Esophagus (tissue), 2 donors: ENCODE measurements around the gene IKZF2. TPM values are rescaled to one million over a fixed set of nuclear protein-coding genes. Genes with fewer than 3 reads are reported as not detected.

Experiments
- H3K27ac ChIP-seq, 2 donors: one replicate each; pipeline ENCODE4 v1.5.1; 2013; ENCODE audit warnings: low read depth in 2 of 2, mild to moderate bottlenecking in 2 of 2, inconsistent platforms in 1 of 2, low read length in 1 of 2, moderate library complexity in 1 of 2
- H3K27me3 ChIP-seq, 2 donors: one replicate each; pipeline ENCODE4 v1.6.1; 2013; ENCODE audit warnings: low read length in 2 of 2, control low read depth in 1 of 2, mild to moderate bottlenecking in 1 of 2; ENCODE audit not compliant: insufficient read depth in 2 of 2, control insufficient read depth in 1 of 2
- H3K36me3 ChIP-seq, 2 donors: one replicate each; pipeline ENCODE4 v1.6.1; 2013; ENCODE audit warnings: low read length in 1 of 2; ENCODE audit not compliant: control insufficient read depth in 2 of 2, insufficient read depth in 2 of 2
- H3K4me1 ChIP-seq, 2 donors: one replicate each; pipeline ENCODE4 v1.6.1; 2013; ENCODE audit warnings: low read length in 1 of 2; ENCODE audit not compliant: control insufficient read depth in 2 of 2, insufficient read depth in 2 of 2
- H3K4me3 ChIP-seq, 2 donors: one replicate each; pipeline ENCODE4 v1.5.1; 2013; ENCODE audit warnings: low read length in 2 of 2, mild to moderate bottlenecking in 2 of 2, low read depth in 1 of 2, moderate library complexity in 1 of 2
- H3K9me3 ChIP-seq, 2 donors: one replicate each; pipeline ENCODE4 v1.6.1; 2013; ENCODE audit warnings: mild to moderate bottlenecking in 2 of 2, low read depth in 1 of 2, low read length in 1 of 2, moderate library complexity in 1 of 2; ENCODE audit not compliant: control insufficient read depth in 2 of 2, insufficient read depth in 1 of 2
- whole genome bisulfite sequencing, 2 donors: extraction: QIAGEN DNeasy Blood & Tissue Kit; methylation state at CpG; one replicate each; pipeline ENCODE4 v1.1.7; 2013; 5-methylcytosine and 5-hydroxymethylcytosine counted together
- polyA plus RNA-seq, 2 donors: library from polyadenylated mRNA; stranded (reverse); fragments of 200-250 nt; gene quantifications; one replicate each; pipeline ENCODE4 v1.2.3, GENCODE V29; 2013
- donor health status: healthy with polysubstance abuse.
- donor health status: Bipolar disorder and iron deficiency.

IKZF2 gene
- polyA plus RNA-seq, 2 donors: 11.3 to 11.5 TPM

GRCh38 chr2:213105212-213105611, 46.2 kb downstream of the IKZF2 start:
- no peaks in the 10 kb centered on the region for H3K9me3 ChIP-seq
- H3K27ac ChIP-seq: no peak overlapping the region
- H3K36me3 ChIP-seq: peaks cover 0 to 3% of the 10 kb centered on the region in 2 donors
- H3K4me1 ChIP-seq: no peaks in the 10 kb centered on the region
- WGBS, 2 donors: 57 to 61% methylated on average over 3 of the region's 3 CpGs
- H3K27me3 ChIP-seq: no peaks in the 10 kb centered on the region
- no peak overlapping the region for H3K4me3 ChIP-seq

DNA sequence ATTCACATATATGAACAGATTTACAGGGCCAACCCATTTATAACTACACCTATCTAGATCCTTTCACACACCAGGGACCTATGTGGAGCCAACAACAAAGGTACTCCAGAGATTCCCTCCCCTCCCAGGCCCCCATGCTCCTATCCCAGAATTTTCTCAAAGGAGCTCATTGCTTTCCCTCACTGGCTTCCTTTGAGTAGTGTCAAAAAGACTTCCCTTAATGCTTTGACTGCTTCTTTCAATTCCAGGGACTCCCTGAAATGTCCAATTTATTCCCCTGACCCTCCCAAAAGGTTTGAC, 46.6 kb downstream of the IKZF2 start:
- Histone ChIP-seq H3K4me3 (no peak overlapping the region), H3K9me3 (no peaks in the 10 kb centered on the region), H3K4me1 (no peaks in the 10 kb centered on the region), H3K27ac (no peak overlapping the region), H3K27me3 (no peaks in the 10 kb centered on the region), H3K36me3 (peaks cover 0 to 3% of the 10 kb centered on the region in 2 donors)

- WGBS, 2 donors: 32 to 33% methylated on average over 7 of the region's 7 CpGs
- Histone ChIP-seq H3K36me3 (peaks cover 0 to 3% of the 10 kb centered on the region in 2 donors), H3K4me1 (no peaks in the 10 kb centered on the region), H3K27me3 (no peaks in the 10 kb centered on the region), H3K4me3 (no peak overlapping the region), H3K9me3 (no peaks in the 10 kb centered on the region), H3K27ac (peak overlapping the region in 1 of 2 donors; percentile 33)
Measured at GRCh38 chr2:213104092-213104902, 47.1 kb downstream of the IKZF2 start.

DNA sequence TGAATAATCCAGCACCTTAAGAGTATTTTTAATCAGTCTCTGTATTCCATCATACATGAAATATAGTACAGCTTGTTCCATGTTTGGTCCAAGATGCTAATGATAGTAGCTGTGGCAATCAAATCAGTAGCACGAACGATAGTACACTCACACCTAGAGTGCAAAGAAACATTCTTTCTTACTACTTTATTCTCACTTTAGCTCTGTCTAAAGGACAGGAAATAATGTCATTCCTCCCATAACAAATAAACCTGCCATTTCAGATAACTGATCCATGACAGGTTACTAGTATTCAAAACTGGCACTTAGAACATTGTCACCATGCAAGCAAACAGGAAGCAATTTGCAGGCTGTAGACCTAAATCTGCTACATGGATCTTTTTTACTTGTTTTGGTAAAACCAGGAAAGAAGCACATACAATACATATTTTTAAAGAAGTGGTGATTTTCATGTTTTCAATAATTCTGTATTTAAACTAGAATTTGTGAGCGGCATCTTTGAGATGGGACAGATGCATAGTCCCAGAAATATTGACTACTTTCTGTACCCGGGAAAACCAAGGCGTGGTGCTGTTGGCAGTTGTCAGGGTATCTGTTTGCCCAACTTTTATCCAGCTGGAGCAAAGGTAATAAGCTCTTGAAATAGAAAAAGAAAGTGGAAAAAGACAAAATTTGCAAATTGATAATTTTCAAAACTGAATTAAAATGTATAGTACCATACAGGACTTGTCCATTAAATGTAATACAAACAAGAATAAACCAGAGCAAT, 49.5 kb downstream of the IKZF2 start:
- Histone ChIP-seq H3K4me1 (no peaks in the 10 kb centered on the region), H3K4me3 (no peak overlapping the region), H3K27me3 (no peaks in the 10 kb centered on the region), H3K27ac (no peak overlapping the region), H3K36me3 (no peaks in the 10 kb centered on the region), H3K9me3 (no peaks in the 10 kb centered on the region)
- WGBS, 2 donors: 76 to 78% methylated on average over 5 of the region's 5 CpGs

- Histone ChIP-seq H3K9me3 (no peaks in the 10 kb centered on the region), H3K27ac (no peak overlapping the region), H3K36me3 (no peaks in the 10 kb centered on the region), H3K27me3 (no peaks in the 10 kb centered on the region), H3K4me1 (no peaks in the 10 kb centered on the region), H3K4me3 (no peak overlapping the region)
- WGBS, 2 donors: 76 to 77% methylated on average over 1 of the region's 1 CpG
Measured at GRCh38 chr2:213101109-213101508, 50.3 kb downstream of the IKZF2 start.

DNA sequence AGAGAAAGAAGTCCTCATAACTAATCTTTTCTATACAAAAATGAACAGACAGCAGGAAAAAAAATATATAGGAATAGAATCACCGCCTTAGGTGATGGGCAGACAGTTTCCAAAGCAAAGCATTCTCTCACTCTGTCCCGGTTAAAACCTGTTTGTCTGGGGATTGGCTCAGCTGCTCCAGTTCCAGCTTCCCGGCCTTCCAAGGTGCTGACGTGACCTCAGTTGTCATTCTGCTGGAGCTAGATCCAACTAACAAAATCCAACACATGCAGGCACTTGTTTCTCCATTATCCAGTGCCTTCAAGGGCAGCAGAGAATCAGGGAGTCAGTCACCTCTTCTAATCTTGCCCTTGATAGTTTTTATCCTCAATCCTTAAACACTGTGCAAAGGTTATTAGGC, 52.8 kb downstream of the IKZF2 start:
- no peaks in the 10 kb centered on the region for H3K9me3 ChIP-seq
- H3K36me3 ChIP-seq: no peaks in the 10 kb centered on the region
- no peaks in the 10 kb centered on the region for H3K4me1 ChIP-seq
- no peak overlapping the region for H3K27ac ChIP-seq
- H3K27me3 ChIP-seq: no peaks in the 10 kb centered on the region
- 43 to 47% methylated on average over 4 of the region's 4 CpGs for WGBS, 2 donors
- no peak overlapping the region for H3K4me3 ChIP-seq

- Histone ChIP-seq H3K27ac (no peak overlapping the region), H3K4me3 (no peak overlapping the region), H3K36me3 (no peaks in the 10 kb centered on the region), H3K9me3 (no peaks in the 10 kb centered on the region), H3K27me3 (no peaks in the 10 kb centered on the region), H3K4me1 (peaks cover 0 to 2% of the 10 kb centered on the region in 2 donors)
- WGBS, 2 donors: 90 to 94% methylated on average over 3 of the region's 3 CpGs
Measured at GRCh38 chr2:213091765-213092164, 59.6 kb downstream of the IKZF2 start.

DNA sequence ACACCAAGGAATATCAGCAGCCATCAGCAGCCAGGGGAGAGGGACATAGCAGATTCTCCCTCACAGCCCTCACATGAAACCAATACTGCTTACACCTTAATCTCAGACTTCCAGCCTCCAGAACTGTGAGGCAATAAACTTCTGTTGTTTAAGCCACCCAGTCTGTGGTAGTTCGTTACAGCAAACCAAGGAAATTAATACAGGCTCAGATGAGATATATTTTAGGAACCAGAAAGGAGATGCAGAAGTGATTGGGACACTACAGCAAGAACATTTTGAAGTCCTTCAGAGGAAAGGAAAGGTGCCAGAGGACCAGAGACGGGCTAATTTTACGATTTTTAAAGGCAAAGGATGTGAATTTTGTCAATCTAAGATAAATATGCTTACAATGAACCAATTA, 60.6 kb downstream of the IKZF2 start:
- H3K9me3 ChIP-seq: no peaks in the 10 kb centered on the region
- H3K27me3 ChIP-seq: no peaks in the 10 kb centered on the region
- H3K27ac ChIP-seq: no peak overlapping the region
- H3K36me3 ChIP-seq: no peaks in the 10 kb centered on the region
- 86 to 88% methylated on average over 3 of the region's 3 CpGs for WGBS, 2 donors
- H3K4me1 ChIP-seq: peaks cover 0 to 2% of the 10 kb centered on the region in 2 donors
- no peak overlapping the region for H3K4me3 ChIP-seq

DNA sequence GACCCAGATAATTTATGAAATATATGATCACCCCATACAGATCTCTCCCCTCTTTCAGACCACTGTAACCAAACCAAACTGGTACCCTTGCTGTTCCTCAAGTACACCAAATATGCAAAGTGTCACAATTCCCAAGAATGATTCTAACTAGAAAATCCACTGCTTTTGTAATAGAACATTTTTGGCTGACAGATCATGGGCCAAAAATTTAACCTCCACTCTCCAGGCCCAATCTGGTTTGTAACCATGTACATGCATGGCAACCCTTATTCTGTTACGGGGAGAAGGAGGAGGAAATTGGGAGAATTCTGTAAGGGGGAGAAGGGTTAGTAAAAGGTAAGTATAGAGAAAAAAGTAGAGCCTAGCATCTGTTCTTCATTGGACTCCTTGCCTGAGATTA, 62.0 kb downstream of the IKZF2 start:
- Histone ChIP-seq H3K36me3 (no peaks in the 10 kb centered on the region), H3K27ac (no peak overlapping the region), H3K9me3 (no peaks in the 10 kb centered on the region), H3K4me1 (peaks cover 0 to 2% of the 10 kb centered on the region in 2 donors), H3K4me3 (no peak overlapping the region), H3K27me3 (no peaks in the 10 kb centered on the region)
- 93 to 94% methylated on average over 1 of the region's 1 CpG for WGBS, 2 donors

DNA sequence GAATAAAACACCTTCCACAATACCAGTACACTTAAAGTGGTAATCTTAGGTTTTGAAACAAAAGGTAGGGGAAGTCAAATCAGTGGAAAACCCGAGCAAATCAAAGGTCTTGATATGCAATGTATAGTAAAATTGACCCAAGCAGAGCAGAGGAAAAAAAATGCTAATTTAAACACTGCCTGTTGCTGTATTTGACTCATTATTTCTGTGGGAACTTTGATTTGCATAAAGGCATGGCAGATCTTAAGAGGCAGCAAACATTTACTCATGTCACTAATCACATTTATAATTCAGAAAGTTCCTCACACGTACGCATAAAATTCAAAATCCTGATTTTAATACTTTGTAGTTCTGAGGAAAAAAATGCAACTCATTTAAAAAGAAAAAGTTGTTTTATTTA, 64.4 kb downstream of the IKZF2 start:
- Histone ChIP-seq H3K27me3 (no peaks in the 10 kb centered on the region), H3K27ac (no peak overlapping the region), H3K9me3 (no peaks in the 10 kb centered on the region), H3K36me3 (no peaks in the 10 kb centered on the region), H3K4me3 (no peak overlapping the region), H3K4me1 (peaks cover 0 to 2% of the 10 kb centered on the region in 2 donors)
- 79 to 86% methylated on average over 3 of the region's 3 CpGs for WGBS, 2 donors
